ENCODE data around the gene EML4. TPM values are rescaled to one million over a fixed set of nuclear protein-coding genes. Genes with fewer than 3 reads are reported as not detected.
A peak's percentile ranks its signal among the peaks of the same experiment; 100 is the strongest.

Gene EML4
- total and polyA plus RNA-seq, 2 of the 13 experiments (the other 11 are each of a cell fraction or from before 2014, with no cell fraction given), result 243 to 476 TPM

GRCh38 chr2:42338567-42339190, 169.5 kb downstream of the EML4 start (continued):
- TF ChIP-seq ZNF766 (CRISPR knock-in tag; IDR thresholded peaks at IDR 0.05; ENCODE audit: borderline replicate concordance) (peak; percentile 49; the same call in 1 of the 2 replicates), MBD4 (IDR thresholded peaks at IDR 0.05; ENCODE audit: borderline replicate concordance, low read length) (peak; percentile 46; the same call in 1 of the 2 replicates), THYN1 (CRISPR knock-in tag; IDR thresholded peaks at IDR 0.05; ENCODE audit: borderline replicate concordance, low read depth) (peak; percentile 26; the same call in 1 of the 2 replicates), CBFB (CRISPR knock-in tag; IDR thresholded peaks at IDR 0.05) (no peak), GLI4 (CRISPR knock-in tag; IDR thresholded peaks at IDR 0.05; ENCODE audit: borderline replicate concordance) (no peak), NCOA2 (CRISPR knock-in tag; IDR thresholded peaks at IDR 0.05) (no peak), POLR2A (IDR thresholded peaks at IDR 0.05; ENCODE audit: insufficient read depth in 1 of 2, low read depth in 2 of 2, low read length in 2 of 2) (peak; percentile 20 to 61; a peak in 3 of 4 replicates), SP1 (IDR thresholded peaks at IDR 0.05) (no peak), SP1 (CRISPR knock-in tag; IDR thresholded peaks at IDR 0.05) (no peak)

DNA sequence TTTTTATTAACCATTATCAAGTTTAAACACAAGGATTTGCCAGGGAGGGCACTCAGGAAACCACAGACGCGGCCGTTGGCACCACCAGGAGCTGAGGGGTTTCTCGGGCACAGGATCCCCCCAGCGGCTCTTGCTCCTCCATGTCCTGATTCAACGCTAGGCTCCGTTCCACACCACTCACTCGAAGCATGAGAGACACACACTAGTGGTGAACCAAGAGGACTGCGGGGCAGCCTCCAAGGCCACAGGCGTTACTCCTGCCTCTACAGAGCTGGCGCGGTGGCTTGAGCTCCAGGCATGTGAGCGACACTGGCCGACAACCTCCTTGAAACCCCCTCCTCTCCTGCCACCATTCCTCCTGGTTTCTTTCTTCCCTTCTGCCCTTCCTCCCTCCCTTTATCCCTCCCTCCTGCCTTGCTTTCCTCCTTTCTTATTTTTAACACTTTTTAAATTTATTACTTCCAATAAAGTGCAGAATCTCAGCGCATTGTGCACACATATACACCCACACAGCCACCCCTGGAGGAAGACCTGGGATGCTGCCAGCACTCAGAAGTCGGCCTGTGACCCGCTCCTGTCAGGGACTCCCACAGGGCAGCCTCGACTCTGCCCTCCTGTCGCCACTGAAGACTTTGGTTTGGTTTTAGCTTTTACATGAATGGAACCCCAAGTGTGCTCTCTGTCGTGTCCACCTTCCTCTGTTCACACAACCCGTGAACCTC, 170.2 kb downstream of the EML4 start:
- Histone ChIP-seq H3K36me3 (replicated peaks in 1 of 2; ENCODE audit: control insufficient read depth in 1 of 2, insufficient read depth in 2 of 2, low read length in 2 of 2) (peaks cover 0 to 5% of the 10 kb centered on the region in 2 experiments; a peak in 4 of 5 replicates), H3K79me2 (ENCODE audit: insufficient read depth, low read length) (peaks cover 9% of the 10 kb centered on the region), H3K9me3 (ENCODE audit: low read length) (no peaks in the 10 kb centered on the region), H3K27me3 (ENCODE audit: control insufficient read depth in 1 of 2, insufficient read depth in 2 of 2, low read length in 2 of 2) (no peaks in the 10 kb centered on the region), H3K4me2 (ENCODE audit: low read depth, low read length) (no peak overlapping the region), H4K20me1 (ENCODE audit: insufficient read depth, low read length) (peaks cover 53% of the 10 kb centered on the region), H3K4me3 (replicated peaks in 1 of 3; ENCODE audit: insufficient read depth in 1 of 3, low read depth in 2 of 3, low read length in 3 of 3) (no peak overlapping the region), H3K9ac (ENCODE audit: insufficient read depth, low read depth, low read length) (no peak overlapping the region), H3K4me1 (ENCODE audit: insufficient read depth, low read length) (peaks cover 30% of the 10 kb centered on the region), H2AFZ (ENCODE audit: low read length) (no peak overlapping the region), H3K27ac (ENCODE audit: extremely low read length, insufficient read depth, low read length) (no peak overlapping the region)
- ATAC-seq, result peak; percentile 17
- intact Hi-C loops (cut with micrococcal nuclease; ENCODE audit: unreplicated experiment), result no loop called here
- BruUV-seq (replicated peaks), result no TSS peak
- DNase-seq (ENCODE audit: low spot score), result peak; percentile 50
- WGBS (ENCODE audit: low lambda C conversion rate), result 93% methylated on average over 21 of the region's 21 CpGs
- FAIRE-seq, result no peak
- ChIA-PET CTCF (ENCODE audit: low intra/inter-chr PET ratio, low total read pairs) (no interaction called here), POLR2A (no interaction called here)
- in situ Hi-C loops (cut with HindIII; ENCODE audit: extremely low pct_ligation_motif_present, low pct_unique_long_range_greater_than_20kb), result no loop called here
- TF ChIP-seq ISL2 (CRISPR knock-in tag; IDR thresholded peaks at IDR 0.05) (no peak), ZNF354B (CRISPR knock-in tag; IDR thresholded peaks at IDR 0.05) (peak; percentile 63; the same call in 1 of the 2 replicates), MATR3 (CRISPR knock-in tag; IDR thresholded peaks at IDR 0.05) (no peak), ZFP82 (CRISPR knock-in tag; IDR thresholded peaks at IDR 0.05; ENCODE audit: borderline replicate concordance) (0 out of 2 replicates have a peak, but pooled peaks have one; percentile 31), KLF6 (CRISPR knock-in tag; IDR thresholded peaks at IDR 0.05) (no peak), ZNF816 (CRISPR knock-in tag; IDR thresholded peaks at IDR 0.05; ENCODE audit: borderline replicate concordance) (peak; percentile 34; the same call in 1 of the 2 replicates), CREBL2 (CRISPR knock-in tag; IDR thresholded peaks at IDR 0.05; ENCODE audit: borderline replicate concordance) (no peak), TEAD2 (CRISPR knock-in tag; IDR thresholded peaks at IDR 0.05) (0 out of 2 replicates have a peak, but pooled peaks have one; percentile 59), ATF1 (CRISPR knock-in tag; IDR thresholded peaks at IDR 0.05) (no peak), ZNF670 (CRISPR knock-in tag; IDR thresholded peaks at IDR 0.05; ENCODE audit: borderline replicate concordance) (0 out of 2 replicates have a peak, but pooled peaks have one; percentile 12), MED1 (CRISPR knock-in tag; IDR thresholded peaks at IDR 0.05) (peak; percentile 3; the same call in 1 of the 2 replicates), RBM22 (optimal IDR thresholded peaks at IDR 0.05; ENCODE audit: low read length) (peak; percentile 83), ATRX (CRISPR knock-in tag; IDR thresholded peaks at IDR 0.05; ENCODE audit: borderline replicate concordance) (no peak)
- TF ChIP-seq, protein P1, sequence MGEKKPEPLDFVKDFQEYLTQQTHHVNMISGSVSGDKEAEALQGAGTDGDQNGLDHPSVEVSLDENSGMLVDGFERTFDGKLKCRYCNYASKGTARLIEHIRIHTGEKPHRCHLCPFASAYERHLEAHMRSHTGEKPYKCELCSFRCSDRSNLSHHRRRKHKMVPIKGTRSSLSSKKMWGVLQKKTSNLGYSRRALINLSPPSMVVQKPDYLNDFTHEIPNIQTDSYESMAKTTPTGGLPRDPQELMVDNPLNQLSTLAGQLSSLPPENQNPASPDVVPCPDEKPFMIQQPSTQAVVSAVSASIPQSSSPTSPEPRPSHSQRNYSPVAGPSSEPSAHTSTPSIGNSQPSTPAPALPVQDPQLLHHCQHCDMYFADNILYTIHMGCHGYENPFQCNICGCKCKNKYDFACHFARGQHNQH (CRISPR knock-in tag; IDR thresholded peaks at IDR 0.05), result no peak; the same call in 1 of the 2 replicates
- TF ChIP-seq, protein P2, sequence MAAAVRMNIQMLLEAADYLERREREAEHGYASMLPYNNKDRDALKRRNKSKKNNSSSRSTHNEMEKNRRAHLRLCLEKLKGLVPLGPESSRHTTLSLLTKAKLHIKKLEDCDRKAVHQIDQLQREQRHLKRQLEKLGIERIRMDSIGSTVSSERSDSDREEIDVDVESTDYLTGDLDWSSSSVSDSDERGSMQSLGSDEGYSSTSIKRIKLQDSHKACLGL (CRISPR knock-in tag; IDR thresholded peaks at IDR 0.05), result no peak; the same call in 1 of the 2 replicates

All from HepG2 (cell line).